CD14-positive monocyte (primary cell): ENCODE data around the gene ZPLD1. TPM values are rescaled to one million over a fixed set of nuclear protein-coding genes. Genes with fewer than 3 reads are reported as not detected.

ENCODE experiments used
- DNase-seq, 3 donors: peaks; one replicate each; pipeline ENCODE4 v3.0.0-alpha.2; 2011 to 2022
- H2AFZ ChIP-seq: 2 replicates; pipeline ENCODE4 v1.6.0; 2012; ENCODE audit warnings: mild to moderate bottlenecking, low read depth, low read length, inconsistent platforms; ENCODE audit not compliant: insufficient read depth, poor library complexity, severe bottlenecking
- H3K27ac ChIP-seq, 2 donors: 1 replicate in 1 of 2; 2 replicates in 1 of 2; pipeline ENCODE4 v1.5.1; 2012 to 2013; ENCODE audit warnings: low read length in 2 of 2, control low read depth in 1 of 2, inconsistent platforms in 1 of 2, low read depth in 1 of 2, mild to moderate bottlenecking in 1 of 2
- H3K27me3 ChIP-seq, 2 donors: one replicate each; pipeline versions ENCODE4 v1.6.0 to v1.6.1; 2011 to 2013; ENCODE audit warnings: low read length in 2 of 2; ENCODE audit not compliant: control insufficient read depth in 2 of 2, insufficient read depth in 2 of 2
- H3K36me3 ChIP-seq, 2 donors: replicated peaks in 1 of 2; 1 replicate in 1 of 2; 2 replicates in 1 of 2; pipeline versions ENCODE4 v1.5.1 to v1.6.1; 2012 to 2013; ENCODE audit warnings: low read length in 2 of 2, control low read depth in 1 of 2, inconsistent platforms in 1 of 2, mild to moderate bottlenecking in 1 of 2; ENCODE audit not compliant: insufficient read depth in 2 of 2, control insufficient read depth in 1 of 2
- H3K4me1 ChIP-seq, 2 donors: 1 replicate in 1 of 2; 2 replicates in 1 of 2; pipeline versions ENCODE4 v1.5.1 to v1.6.1; 2012 to 2013; ENCODE audit warnings: low read length in 2 of 2, control low read depth in 1 of 2, inconsistent platforms in 1 of 2, mild to moderate bottlenecking in 1 of 2, moderate library complexity in 1 of 2; ENCODE audit not compliant: insufficient read depth in 2 of 2, control insufficient read depth in 1 of 2
- H3K4me2 ChIP-seq: replicated peaks from 2 replicates; pipeline ENCODE3; 2012; ENCODE audit warnings: low read length, moderate library complexity, mild to moderate bottlenecking; ENCODE audit not compliant: poor library complexity, severe bottlenecking; ENCODE audit errors: extremely low read depth
- H3K4me3 ChIP-seq, 3 experiments: fragments of 200-600 bp in 1 of 3; sonication (generic) in 1 of 3; replicated peaks in 1 of 3; 1 replicate in 2 of 3; 2 replicates in 1 of 3; pipeline ENCODE4 v1.5.1; 2011 to 2013; ENCODE audit warnings: low read length in 3 of 3, mild to moderate bottlenecking in 3 of 3, control low read depth in 2 of 3, low read depth in 2 of 3, inconsistent platforms in 1 of 3, moderate library complexity in 1 of 3
- H3K79me2 ChIP-seq: 2 replicates; pipeline ENCODE4 v1.6.0; 2012; ENCODE audit warnings: mild to moderate bottlenecking, control low read depth, inconsistent platforms, low read length, moderate library complexity; ENCODE audit not compliant: insufficient read depth
- H3K9ac ChIP-seq: 2 replicates; pipeline ENCODE4 v1.6.0; 2017; ENCODE audit warnings: low read length, mild to moderate bottlenecking; ENCODE audit not compliant: insufficient read depth, poor library complexity, severe bottlenecking
- H3K9me3 ChIP-seq, 2 donors: replicated peaks in 1 of 2; 1 replicate in 1 of 2; 2 replicates in 1 of 2; pipeline versions ENCODE4 v1.5.1 to v1.6.1; 2012 to 2013; ENCODE audit warnings: low read length in 2 of 2, control low read depth in 1 of 2; ENCODE audit not compliant: control insufficient read depth in 1 of 2, insufficient read depth in 1 of 2
- H4K20me1 ChIP-seq: 2 replicates; pipeline ENCODE4 v1.6.0; 2012; ENCODE audit warnings: mild to moderate bottlenecking, low read length, control low read depth, moderate library complexity; ENCODE audit not compliant: insufficient read depth
- H3K27ac Mint-ChIP-seq, 7 donors: one replicate each; pipeline ENCODE4 v1.8.0; 2020; ENCODE audit warnings: mild to moderate bottlenecking in 7 of 7, mixed read lengths in 7 of 7, moderate library complexity in 6 of 7, inconsistent platforms in 2 of 7
- H3K27me3 Mint-ChIP-seq, 3 donors: one replicate each; pipeline ENCODE4 v1.8.0; 2021 to 2022; ENCODE audit warnings: low read depth in 3 of 3, mild to moderate bottlenecking in 3 of 3, mixed read lengths in 3 of 3, moderate library complexity in 3 of 3, inconsistent platforms in 1 of 3
- H3K36me3 Mint-ChIP-seq, 2 donors: one replicate each; pipeline ENCODE4 v1.8.0; 2020; ENCODE audit warnings: mixed read lengths in 2 of 2, inconsistent platforms in 1 of 2, mild to moderate bottlenecking in 1 of 2
- H3K4me1 Mint-ChIP-seq: one replicate; pipeline ENCODE4 v1.8.0; 2020; ENCODE audit warnings: mild to moderate bottlenecking, mixed read lengths
- H3K4me3 Mint-ChIP-seq, 2 donors: one replicate each; pipeline ENCODE4 v1.8.0; 2020; ENCODE audit warnings: mild to moderate bottlenecking in 2 of 2, mixed read lengths in 2 of 2, moderate library complexity in 1 of 2
- H3K9me3 Mint-ChIP-seq, 7 donors: one replicate each; pipeline ENCODE4 v1.8.0; 2020 to 2022; ENCODE audit warnings: mixed read lengths in 7 of 7, mild to moderate bottlenecking in 6 of 7, moderate library complexity in 6 of 7, inconsistent platforms in 2 of 7
- WGBS: methylation state at CpG from one replicate; pipeline ENCODE4 v1.1.5; 2013; ENCODE audit warnings: missing lambda C conversion rate; ENCODE audit not compliant: insufficient coverage; 5-methylcytosine and 5-hydroxymethylcytosine counted together
- intact Hi-C, 2 donors: fragments of 100-400 bp; cut with micrococcal nuclease; formaldehyde crosslinking; loops; one replicate each; pipeline versions ENCODE4 v1.15.0 to v1.15.1; 2023
- polyA plus RNA-seq, 3 donors: library from polyadenylated mRNA; depleted of rRNA in 1 of 3; unstranded in 2 of 3; stranded (reverse) in 1 of 3; fragments of 300-500 nt in 2 of 3; fragments of >200 nt in 1 of 3; fragmentation: Illumina TruSeq in 2 of 3; gene quantifications; 1 replicate in 2 of 3; 2 replicates in 1 of 3; pipeline ENCODE4 v1.2.3, GENCODE V29; 2012 to 2021
- TF ChIP-seq, protein P1 (sequence below): fragments of 200-600 bp; IDR thresholded peaks from one replicate; pipeline ENCODE4 v1.8.0; 2022; ENCODE audit warnings: antibody characterized with exemption, mild to moderate bottlenecking

The ZPLD1 gene
- polyA plus RNA-seq, 3 donors: not detected

DNA sequence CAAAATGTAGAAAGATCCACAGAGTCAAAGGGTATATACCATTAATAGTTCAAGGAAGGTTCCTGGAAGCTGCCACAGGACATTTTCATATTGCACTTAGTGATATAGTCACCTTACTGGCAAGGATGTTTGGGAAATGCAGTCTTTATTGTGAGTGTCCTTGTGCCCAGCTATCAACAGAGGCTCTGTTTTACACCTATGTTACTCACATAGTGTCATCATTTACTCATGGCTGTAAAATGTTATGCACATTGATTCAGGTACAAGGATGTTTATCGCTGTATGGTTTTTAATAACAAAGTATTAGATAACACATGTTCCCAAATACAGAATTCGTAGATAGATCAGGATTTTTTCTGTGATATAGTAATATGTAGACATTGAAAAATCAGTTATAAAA lies 50.9 kb downstream of the ZPLD1 start:
- Histone ChIP-seq H3K36me3 (no peaks in the 10 kb centered on the region), H4K20me1 (no peaks in the 10 kb centered on the region), H3K27me3 (no peaks in the 10 kb centered on the region), H3K9me3 (no peaks in the 10 kb centered on the region), H2AFZ (no peak overlapping the region), H3K4me2 (no peak overlapping the region), H3K27ac (no peak overlapping the region), H3K9ac (no peak overlapping the region), H3K4me1 (no peaks in the 10 kb centered on the region), H3K4me3 (no peak overlapping the region), H3K79me2 (no peaks in the 10 kb centered on the region)
- intact Hi-C loops: no loop called here
- no peaks in the 10 kb centered on the region for H3K4me1 Mint-ChIP-seq
- H3K36me3 Mint-ChIP-seq: no peaks in the 10 kb centered on the region
- no peak overlapping the region for H3K4me3 Mint-ChIP-seq
- H3K27me3 Mint-ChIP-seq: no peaks in the 10 kb centered on the region
- no CpG with 5 or more reads among the region's 2 CpGs for WGBS
- H3K27ac Mint-ChIP-seq: no peak overlapping the region
- peaks cover 0 to 3% (median 0%) of the 10 kb centered on the region in 7 donors for H3K9me3 Mint-ChIP-seq
- TF ChIP-seq, protein P1, sequence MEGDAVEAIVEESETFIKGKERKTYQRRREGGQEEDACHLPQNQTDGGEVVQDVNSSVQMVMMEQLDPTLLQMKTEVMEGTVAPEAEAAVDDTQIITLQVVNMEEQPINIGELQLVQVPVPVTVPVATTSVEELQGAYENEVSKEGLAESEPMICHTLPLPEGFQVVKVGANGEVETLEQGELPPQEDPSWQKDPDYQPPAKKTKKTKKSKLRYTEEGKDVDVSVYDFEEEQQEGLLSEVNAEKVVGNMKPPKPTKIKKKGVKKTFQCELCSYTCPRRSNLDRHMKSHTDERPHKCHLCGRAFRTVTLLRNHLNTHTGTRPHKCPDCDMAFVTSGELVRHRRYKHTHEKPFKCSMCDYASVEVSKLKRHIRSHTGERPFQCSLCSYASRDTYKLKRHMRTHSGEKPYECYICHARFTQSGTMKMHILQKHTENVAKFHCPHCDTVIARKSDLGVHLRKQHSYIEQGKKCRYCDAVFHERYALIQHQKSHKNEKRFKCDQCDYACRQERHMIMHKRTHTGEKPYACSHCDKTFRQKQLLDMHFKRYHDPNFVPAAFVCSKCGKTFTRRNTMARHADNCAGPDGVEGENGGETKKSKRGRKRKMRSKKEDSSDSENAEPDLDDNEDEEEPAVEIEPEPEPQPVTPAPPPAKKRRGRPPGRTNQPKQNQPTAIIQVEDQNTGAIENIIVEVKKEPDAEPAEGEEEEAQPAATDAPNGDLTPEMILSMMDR: no peak
- DNase-seq: no peak

DNA sequence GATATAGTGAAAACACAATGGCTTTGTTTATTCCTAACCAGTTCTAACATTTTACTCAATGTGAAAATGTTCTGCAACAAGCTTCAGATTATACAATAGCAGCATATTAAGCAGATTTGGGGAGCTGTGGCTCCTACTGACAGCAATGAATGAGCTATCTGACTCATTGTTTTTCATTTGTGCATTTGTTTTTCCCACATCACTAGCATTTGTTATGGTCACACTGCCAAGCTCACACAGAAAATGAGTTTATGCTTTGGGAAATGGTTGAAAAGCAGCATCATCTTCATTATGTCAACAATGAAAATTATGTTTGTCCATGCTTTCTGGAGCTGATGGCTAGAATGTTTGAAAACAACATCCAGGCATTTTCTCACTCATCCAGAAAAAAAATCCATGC lies 53.5 kb downstream of the ZPLD1 start:
- H3K4me3 ChIP-seq: no peak overlapping the region
- H3K9me3 ChIP-seq: peaks cover 0 to 4% of the 10 kb centered on the region in 2 donors
- intact Hi-C loops: no loop called here
- H3K27ac Mint-ChIP-seq: no peak overlapping the region
- H3K4me1 ChIP-seq: no peaks in the 10 kb centered on the region
- no peak overlapping the region for H2AFZ ChIP-seq
- H3K36me3 ChIP-seq: no peaks in the 10 kb centered on the region
- H3K4me2 ChIP-seq: no peak overlapping the region
- no peaks in the 10 kb centered on the region for H3K79me2 ChIP-seq
- TF ChIP-seq, protein P1: no peak
- H3K27me3 Mint-ChIP-seq: no peaks in the 10 kb centered on the region
- no peaks in the 10 kb centered on the region for H3K36me3 Mint-ChIP-seq
- no peak overlapping the region for H3K9ac ChIP-seq
- peaks cover 0 to 13% (median 4%) of the 10 kb centered on the region in 7 donors for H3K9me3 Mint-ChIP-seq
- H3K4me1 Mint-ChIP-seq: no peaks in the 10 kb centered on the region
- H3K27me3 ChIP-seq: no peaks in the 10 kb centered on the region
- H4K20me1 ChIP-seq: no peaks in the 10 kb centered on the region
- no peak for DNase-seq
- H3K4me3 Mint-ChIP-seq: no peak overlapping the region
- H3K27ac ChIP-seq: no peak overlapping the region
